Fibroblast of lung (primary cell): ENCODE measurements around the gene DNAJA2. TPM values are rescaled to one million over a fixed set of nuclear protein-coding genes. Genes with fewer than 3 reads are reported as not detected.

Experiments used
- DNase-seq, 2 donors: peaks; one replicate each; pipeline versions ENCODE4 v3.0.0 to v3.0.0-alpha.2; 2010; ENCODE audit warnings: low read depth in 2 of 2
- H2AFZ ChIP-seq: 2 replicates; pipeline ENCODE4 v1.5.1; 2012; ENCODE audit warnings: low read length, control low read depth, inconsistent platforms
- H3K27ac ChIP-seq: 2 replicates; pipeline ENCODE4 v1.5.1; 2011; ENCODE audit warnings: low read length, control low read depth; ENCODE audit not compliant: insufficient read depth
- H3K27me3 ChIP-seq: 2 replicates; pipeline ENCODE4 v1.5.1; 2011; ENCODE audit warnings: mild to moderate bottlenecking, low read length; ENCODE audit not compliant: control insufficient read depth, insufficient read depth
- H3K36me3 ChIP-seq: 2 replicates; pipeline ENCODE4 v1.5.1; 2011; ENCODE audit warnings: low read length; ENCODE audit not compliant: control insufficient read depth, insufficient read depth
- H3K4me1 ChIP-seq: 2 replicates; pipeline ENCODE4 v1.5.1; 2011; ENCODE audit warnings: low read length; ENCODE audit not compliant: control insufficient read depth, insufficient read depth; ENCODE audit errors: extremely low read depth
- H3K4me2 ChIP-seq: 2 replicates; pipeline ENCODE4 v1.5.1; 2011; ENCODE audit warnings: low read length, control low read depth; ENCODE audit not compliant: insufficient read depth; ENCODE audit errors: extremely low read depth
- H3K4me3 ChIP-seq, 4 experiments: fragments of 200-600 bp in 1 of 4; sonication (generic) in 1 of 4; replicated peaks in 1 of 4; 2 replicates each; pipeline ENCODE4 v1.5.1; 2011 to 2016; ENCODE audit warnings: low read length in 4 of 4, low read depth in 3 of 4, mild to moderate bottlenecking in 3 of 4, control low read depth in 2 of 4, inconsistent platforms in 1 of 4, mixed read lengths in 1 of 4; ENCODE audit not compliant: insufficient read depth in 1 of 4; ENCODE audit errors: control extremely low read depth in 1 of 4
- H3K79me2 ChIP-seq: 2 replicates; pipeline ENCODE4 v1.5.1; 2012; ENCODE audit warnings: mild to moderate bottlenecking, low read length, inconsistent platforms; ENCODE audit not compliant: control insufficient read depth, insufficient read depth
- H3K9ac ChIP-seq: 2 replicates; pipeline ENCODE4 v1.5.1; 2011; ENCODE audit warnings: mild to moderate bottlenecking, low read length, control low read depth; ENCODE audit not compliant: insufficient read depth
- H3K9me3 ChIP-seq: 2 replicates; pipeline ENCODE4 v1.5.1; 2012; ENCODE audit warnings: low read depth, low read length; ENCODE audit not compliant: control insufficient read depth, insufficient read depth
- H4K20me1 ChIP-seq: 2 replicates; pipeline ENCODE4 v1.5.1; 2011; ENCODE audit warnings: low read length; ENCODE audit not compliant: control insufficient read depth, insufficient read depth; ENCODE audit errors: extremely low read depth
- CTCF ChIP-seq, 2 donors: IDR thresholded peaks in 1 of 2; conservative IDR thresholded peaks in 1 of 2; 1 replicate in 1 of 2; 2 replicates in 1 of 2; pipeline ENCODE4 v1.5.1; 2011 to 2012; ENCODE audit warnings: low read length in 2 of 2, control low read depth in 1 of 2, inconsistent platforms in 1 of 2, low read depth in 1 of 2, mild to moderate bottlenecking in 1 of 2
- EZH2 ChIP-seq: IDR thresholded peaks from 2 replicates; pipeline ENCODE4 v1.5.1; 2012; ENCODE audit warnings: low read length, control low read depth, mild to moderate bottlenecking; ENCODE audit errors: missing control alignments
- polyA minus RNA-seq: library from RNA; depleted of rRNA, polyadenylated mRNA; stranded (reverse); fragments of >200 nt; gene quantifications from 2 replicates; pipeline ENCODE4 v1.2.3, GENCODE V29; 2011; ENCODE audit warnings: low replicate concordance
- polyA plus RNA-seq, 2 donors: library from polyadenylated mRNA; depleted of rRNA in 1 of 2; stranded (reverse) in 1 of 2; unstranded in 1 of 2; fragments of >200 nt; gene quantifications; 2 replicates each; pipeline ENCODE4 v1.2.1, GENCODE V29; 2011 to 2012; ENCODE audit warnings: missing spikeins in 1 of 2
- total RNA-seq: library from RNA; depleted of rRNA; stranded (reverse); fragments of >200 nt; gene quantifications from 2 replicates; pipeline ENCODE4 v1.2.1, GENCODE V29; 2014

DNAJA2 gene
- total RNA-seq (78.3 and 79.9 TPM in 2 replicates), polyA plus RNA-seq (32.5 and 34.0 TPM in 2 replicates), polyA minus RNA-seq (2.6 and 3.1 TPM in 2 replicates)
- 55.6 and 57.3 TPM in 2 replicates for polyA plus RNA-seq (2012)

- H3K4me2 ChIP-seq, result peak within 1 kb of the TSS; percentile 87
- H3K4me1 ChIP-seq, result no peaks in the 10 kb centered on the region
- no peaks in the 10 kb centered on the region for H3K27me3 ChIP-seq
- DNase-seq, result peak; percentile 87 to 89
- peak within 1 kb of the TSS; percentile 74 for H2AFZ ChIP-seq
- H3K9ac ChIP-seq, result peak within 1 kb of the TSS; percentile 98
- no peaks in the 10 kb centered on the region for H3K9me3 ChIP-seq
- peaks cover 37% of the 10 kb centered on the region for H3K79me2 ChIP-seq
- H4K20me1 ChIP-seq, result no peaks in the 10 kb centered on the region
- H3K27ac ChIP-seq, result peak within 1 kb of the TSS; percentile 93
- H3K4me3 ChIP-seq, result peak within 1 kb of the TSS; percentile 77 to 93 (median 84)
- TF ChIP-seq EZH2 (no peak), CTCF (conservative IDR thresholded peaks at IDR 0.05 in 1 of 2, IDR thresholded peaks at IDR 0.05 in 1 of 2; ENCODE audit: low read depth in 1 of 2, low read length in 2 of 2) (no peak)
- no peaks in the 10 kb centered on the region for H3K36me3 ChIP-seq
Measured at GRCh38 chr16:46973207-46973995, at the start of gene DNAJA2. TSS of gene DNAJA2 (minus strand) at chr16:46973674. CDS start at chr16:46973572, 102 bp downstream.

- no peak for TF ChIP-seq EZH2
- TF ChIP-seq CTCF (conservative IDR thresholded peaks at IDR 0.05 in 1 of 2, IDR thresholded peaks at IDR 0.05 in 1 of 2; ENCODE audit: low read depth in 1 of 2, low read length in 2 of 2), result peak in 1 of 2 donors; percentile 27
- H3K27me3 ChIP-seq, result no peaks in the 10 kb centered on the region
- no peak overlapping the region for H2AFZ ChIP-seq
- H4K20me1 ChIP-seq, result no peaks in the 10 kb centered on the region
- H3K36me3 ChIP-seq, result no peaks in the 10 kb centered on the region
- no peak overlapping the region for H3K4me2 ChIP-seq
- H3K4me3 ChIP-seq, result no peak overlapping the region
- no peaks in the 10 kb centered on the region for H3K79me2 ChIP-seq
- no peak overlapping the region for H3K9ac ChIP-seq
- H3K27ac ChIP-seq, result no peak overlapping the region
- no peaks in the 10 kb centered on the region for H3K4me1 ChIP-seq
- peak; percentile 8 to 23 for DNase-seq
- no peaks in the 10 kb centered on the region for H3K9me3 ChIP-seq
Measured at GRCh38 chr16:47019568-47019967, 46.1 kb upstream of the DNAJA2 start.

- H3K27ac ChIP-seq, result no peak overlapping the region
- no peaks in the 10 kb centered on the region for H3K36me3 ChIP-seq
- no peaks in the 10 kb centered on the region for H3K9me3 ChIP-seq
- no peak overlapping the region for H3K4me2 ChIP-seq
- no peak overlapping the region for H3K4me3 ChIP-seq
- peak in 1 of 2 donors; percentile 24 for TF ChIP-seq CTCF (conservative IDR thresholded peaks at IDR 0.05 in 1 of 2, IDR thresholded peaks at IDR 0.05 in 1 of 2; ENCODE audit: low read depth in 1 of 2, low read length in 2 of 2)
- no peak for TF ChIP-seq EZH2
- no peaks in the 10 kb centered on the region for H3K27me3 ChIP-seq
- DNase-seq, result peak in 1 of 2 donors; percentile 13
- no peak overlapping the region for H3K9ac ChIP-seq
- H3K79me2 ChIP-seq, result no peaks in the 10 kb centered on the region
- H2AFZ ChIP-seq, result no peak overlapping the region
- H4K20me1 ChIP-seq, result no peaks in the 10 kb centered on the region
- H3K4me1 ChIP-seq, result no peaks in the 10 kb centered on the region
Measured at GRCh38 chr16:47018223-47018891, 44.9 kb upstream of the DNAJA2 start.
